SKM-1 treated with dmso at 0.1 percent for 144 hours (cell line): ENCODE results near the gene DCAF16.

ENCODE experiments used
- DNase-seq: peaks from one replicate; lab custom pipeline; 2025; ENCODE audit not compliant: unreplicated experiment; lab: John Stamatoyannopoulos, UW

DCAF16 gene

DNA sequence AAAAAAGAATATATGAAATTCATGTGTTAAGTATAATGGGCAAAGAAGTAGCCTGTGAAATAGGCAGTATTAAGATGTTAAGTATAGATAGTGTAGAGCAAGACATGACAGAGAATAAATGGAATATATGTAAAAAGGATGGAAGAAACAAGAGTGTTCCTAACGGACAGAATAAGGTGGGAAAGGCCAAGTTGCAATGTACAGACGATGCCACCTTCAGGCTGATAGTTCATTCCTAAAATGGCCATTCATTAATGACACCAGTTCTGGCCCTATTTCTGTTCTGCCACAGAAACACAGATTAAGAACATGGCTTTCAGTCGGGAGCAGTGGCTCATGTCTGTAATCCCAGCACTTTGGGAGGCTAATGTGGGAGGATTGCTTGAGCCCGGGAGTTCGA lies 24.7 kb downstream of the DCAF16 start:
- no peak for DNase-seq

DNA sequence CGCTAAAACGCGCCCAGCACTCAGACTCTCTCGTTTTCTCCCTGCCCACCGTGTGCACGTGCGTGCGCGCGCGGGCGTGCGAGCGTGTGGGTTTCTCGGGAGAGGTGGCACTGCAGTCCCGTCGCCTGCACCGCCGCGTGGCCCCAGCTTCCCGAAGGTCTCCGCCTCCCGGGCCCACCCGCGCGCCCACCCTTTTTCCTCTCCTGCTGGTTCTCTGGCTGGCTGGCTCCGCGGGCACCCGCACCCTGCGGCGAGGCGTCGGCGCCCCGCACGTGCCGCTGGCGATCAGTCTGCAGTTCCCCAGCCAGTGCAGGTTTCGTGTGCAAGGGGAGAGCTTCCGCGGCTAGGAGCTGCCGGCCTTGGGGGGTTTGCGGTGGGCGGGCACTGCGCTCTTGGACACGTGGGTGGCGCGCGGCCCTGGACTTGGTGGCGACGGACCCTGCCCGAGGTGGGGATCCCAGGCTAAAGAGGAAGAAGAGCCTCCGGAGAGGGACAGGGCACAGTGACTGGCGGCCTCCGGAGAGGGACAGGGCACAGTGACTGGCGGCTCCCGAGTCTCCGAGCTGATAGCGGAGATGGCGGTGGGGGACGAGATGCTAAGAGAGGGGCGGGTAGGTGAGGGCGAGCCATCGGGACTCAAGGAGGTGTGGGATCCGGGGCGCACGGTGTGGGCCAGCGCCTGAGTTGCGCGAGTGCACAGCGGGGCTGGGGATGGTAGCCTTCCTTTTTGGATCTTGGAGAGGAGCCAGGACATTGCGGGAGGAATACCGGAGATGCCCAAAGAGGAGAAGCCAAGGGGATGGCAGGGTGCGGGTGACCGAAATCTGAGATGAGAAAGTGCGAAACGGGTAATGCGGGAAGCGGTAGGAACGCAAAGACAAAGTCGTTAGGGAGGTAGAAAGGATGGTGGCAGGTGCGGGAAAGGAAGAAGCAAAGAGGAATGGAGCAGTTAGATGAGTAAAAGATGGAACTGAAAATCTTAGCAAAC lies 29.0 kb downstream of the DCAF16 start, which contains the start of gene FAM184B:
Gene FAM184B, minus strand, starts transcription at position 322 of the 988 bp plus-strand sequence. CDS start 322 bp downstream, outside the sequence.
- DNase-seq: no peak

DNA sequence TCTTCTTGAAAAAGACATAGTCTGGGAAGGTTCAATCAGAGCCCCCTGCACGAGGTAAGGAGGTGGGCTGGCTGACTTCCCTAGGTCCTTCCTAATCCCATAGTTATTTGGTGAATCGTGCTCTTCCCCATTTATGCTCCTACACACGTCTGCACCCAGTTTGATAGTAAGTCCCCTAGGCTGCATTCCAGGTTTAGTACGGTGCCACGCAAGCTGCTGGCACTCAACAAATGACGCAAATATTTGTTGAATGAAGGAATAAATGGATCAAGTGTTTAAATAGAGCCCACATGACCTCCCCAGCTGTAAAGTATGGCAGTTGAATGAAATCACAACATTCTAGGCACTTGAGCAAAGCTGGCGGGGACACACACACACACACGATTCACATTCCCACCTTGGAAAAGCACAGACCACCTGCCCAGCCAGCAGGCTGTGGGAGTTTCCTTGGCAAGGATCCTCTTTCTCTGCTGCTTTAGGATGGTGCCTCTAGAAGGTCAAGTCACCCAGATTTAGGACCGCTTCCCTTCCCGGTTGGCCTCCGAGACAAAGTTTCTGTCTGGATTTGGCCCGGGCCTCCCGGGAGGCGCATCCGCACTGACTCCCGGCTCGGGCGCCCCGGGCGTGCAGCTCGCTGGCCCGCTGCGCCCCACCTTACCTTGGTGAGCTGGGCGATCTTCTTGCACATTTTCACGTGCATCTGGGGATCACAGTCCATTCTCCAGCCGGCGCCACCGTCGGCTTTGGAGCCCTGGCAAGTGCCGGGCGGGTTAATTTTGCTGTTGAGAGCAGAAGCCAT lies 29.9 kb downstream of the DCAF16 start:
- DNase-seq: no peak

DNA sequence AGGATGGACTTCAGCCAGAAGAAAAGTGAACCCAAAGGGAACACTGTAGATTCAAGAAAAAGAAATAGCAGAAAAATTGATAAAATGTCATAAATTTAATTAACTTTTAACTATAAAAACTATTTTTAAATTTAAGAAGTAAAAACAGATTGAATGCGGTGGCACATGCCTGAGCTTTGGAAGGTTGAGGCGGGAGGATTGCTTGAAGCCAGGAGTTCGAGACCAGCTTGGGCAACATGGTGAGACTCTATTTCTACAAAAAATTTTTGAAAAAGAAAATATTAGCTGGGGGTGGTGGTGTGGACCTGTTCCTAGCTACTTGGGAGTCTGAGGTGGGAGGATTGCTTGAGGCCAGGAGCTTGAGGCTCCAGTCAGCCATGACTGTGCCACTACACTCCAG lies 32.1 kb downstream of the DCAF16 start:
- DNase-seq: no peak

DNA sequence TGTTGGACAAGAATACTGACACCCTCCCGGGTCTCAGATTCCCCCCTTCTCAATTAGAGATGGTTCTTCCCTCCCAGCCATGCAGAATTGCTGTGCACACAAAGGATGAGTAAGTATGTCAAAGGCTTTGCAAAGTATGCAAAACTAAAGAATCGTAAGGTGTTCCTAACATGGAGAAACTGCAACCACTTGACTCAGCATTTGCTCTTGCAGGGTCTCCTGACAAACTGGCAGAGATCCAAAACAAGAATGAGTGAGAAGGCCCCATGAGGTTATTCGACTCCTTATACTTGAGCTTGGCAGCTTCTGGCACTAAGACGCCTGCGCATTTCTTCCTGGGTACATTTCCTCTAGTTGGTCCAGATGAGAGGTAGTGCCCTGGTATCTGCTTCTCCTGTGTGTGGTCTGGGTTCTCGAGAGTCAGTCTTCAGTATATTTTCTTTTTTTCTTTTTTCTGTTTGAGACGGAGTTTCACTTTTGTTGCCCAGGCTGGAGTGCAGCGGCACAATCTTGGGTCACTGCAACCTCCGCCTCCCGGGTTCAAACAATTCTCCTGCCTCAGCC lies 37.3 kb downstream of the DCAF16 start:
- DNase-seq: no peak

DNA sequence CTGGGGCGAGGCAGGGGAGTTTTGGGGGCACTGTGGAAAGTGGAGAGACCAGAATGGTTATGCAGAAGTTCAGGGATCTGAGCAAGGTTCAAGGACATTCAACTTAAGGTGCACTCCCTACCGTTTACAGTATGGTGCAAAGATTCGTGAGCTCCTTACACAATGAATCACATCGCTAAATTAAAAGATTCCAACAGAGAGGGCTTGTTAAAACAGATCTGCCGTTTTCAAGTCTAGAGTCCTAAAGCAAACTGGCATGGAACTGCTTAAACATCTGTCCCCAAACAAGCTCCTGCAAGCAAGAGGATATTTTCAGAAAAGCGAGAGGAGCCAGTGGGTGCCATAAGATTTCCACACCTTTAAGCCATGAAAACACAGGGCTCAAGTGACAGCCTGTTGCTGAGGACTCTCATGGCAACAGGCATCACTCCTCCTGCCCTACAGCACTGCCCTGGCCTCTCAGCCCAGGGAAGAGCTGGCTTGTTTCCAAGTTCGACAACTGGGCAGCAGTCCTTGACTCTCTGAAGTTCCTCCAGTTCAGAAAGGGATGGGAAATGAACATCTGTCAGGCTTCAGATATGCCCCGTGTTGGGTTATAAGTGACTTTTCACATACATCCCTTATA lies 39.2 kb downstream of the DCAF16 start:
- DNase-seq: no peak

DNA sequence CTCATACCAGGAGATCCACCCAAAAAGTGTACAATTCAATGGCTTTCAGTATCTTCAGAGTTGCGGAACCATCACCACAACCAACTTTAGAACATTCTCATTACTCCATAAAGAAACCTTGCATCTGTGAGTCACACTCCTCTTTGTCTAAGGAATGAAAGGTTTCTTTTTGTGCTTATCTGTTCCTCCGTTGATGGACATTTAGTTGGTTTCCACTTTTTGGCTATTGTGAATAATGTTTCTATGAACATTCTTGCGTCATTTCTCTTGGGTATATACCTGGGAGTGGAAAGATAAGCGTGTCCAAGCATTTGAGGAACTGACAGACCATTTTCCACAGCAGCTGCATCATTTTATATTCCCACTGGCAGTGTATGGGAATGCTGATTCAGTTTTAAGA lies 39.7 kb downstream of the DCAF16 start:
- no peak for DNase-seq

DNA sequence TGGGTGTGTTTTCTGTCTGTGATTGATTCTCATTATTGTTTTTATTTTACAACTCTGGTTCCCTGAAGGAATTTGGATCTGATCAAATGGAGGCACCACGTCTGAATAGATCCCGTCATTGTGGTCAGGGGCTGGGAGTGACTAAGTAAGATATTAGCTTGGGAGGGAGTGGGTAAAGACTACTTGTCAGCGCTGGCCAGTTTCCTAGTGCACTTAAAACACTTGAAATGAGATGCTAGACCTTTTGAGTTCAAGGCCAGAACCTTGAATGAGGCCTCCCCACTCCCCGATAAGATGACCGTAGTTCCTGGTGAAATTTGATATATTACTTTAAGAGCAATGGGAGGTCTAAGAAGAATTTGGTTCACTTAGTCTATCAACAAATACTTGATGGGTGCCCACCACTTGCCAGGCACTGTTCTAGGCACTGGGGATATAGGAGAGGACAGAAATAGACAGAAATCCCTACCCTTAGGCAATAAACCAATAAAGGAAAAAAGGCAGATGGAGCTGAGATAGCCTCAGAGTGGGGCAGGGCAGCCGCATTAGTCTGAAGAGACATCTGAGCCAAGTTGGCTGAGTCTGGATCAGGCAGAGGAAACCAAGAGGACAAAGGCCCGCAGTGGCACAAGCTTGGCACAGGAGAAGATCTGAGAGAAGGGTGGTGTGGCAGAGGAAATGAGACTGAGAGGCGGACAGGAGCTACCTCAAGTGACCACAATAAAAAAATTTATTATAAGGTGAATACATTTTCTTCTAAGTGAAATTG lies 41.0 kb downstream of the DCAF16 start:
- DNase-seq: no peak

DNA sequence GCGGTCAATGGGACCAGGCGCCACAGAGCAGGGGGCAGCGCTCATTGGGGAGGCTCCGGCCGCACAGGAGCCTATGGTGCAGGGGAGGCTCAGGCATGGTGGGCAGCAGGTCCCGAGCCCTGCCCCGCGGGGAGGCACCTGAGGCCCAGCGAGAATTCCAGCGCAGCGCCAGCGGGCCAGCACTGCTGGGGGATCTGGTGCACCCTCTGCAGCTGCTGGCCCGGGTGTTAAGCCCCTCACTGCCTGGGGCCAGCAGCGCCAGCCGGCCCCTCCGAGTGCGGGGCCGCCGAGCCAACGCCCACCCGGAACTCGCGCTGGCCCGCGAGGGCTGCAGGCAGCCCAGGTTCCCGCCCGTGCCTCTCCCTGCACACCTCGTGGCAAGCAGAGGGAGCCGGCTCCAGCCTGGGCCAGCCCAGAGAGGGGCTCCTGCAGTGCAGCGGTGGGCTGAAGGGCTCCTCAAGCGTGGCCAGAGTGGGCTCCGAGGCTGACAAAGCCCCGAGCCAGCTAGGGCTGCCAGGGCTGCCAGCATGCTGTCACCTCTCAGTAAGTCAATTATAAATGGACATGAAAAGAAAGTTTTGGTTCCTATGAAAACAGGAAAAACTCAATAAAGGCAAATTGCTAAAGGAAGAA lies 43.6 kb downstream of the DCAF16 start:
- no peak for DNase-seq

DNA sequence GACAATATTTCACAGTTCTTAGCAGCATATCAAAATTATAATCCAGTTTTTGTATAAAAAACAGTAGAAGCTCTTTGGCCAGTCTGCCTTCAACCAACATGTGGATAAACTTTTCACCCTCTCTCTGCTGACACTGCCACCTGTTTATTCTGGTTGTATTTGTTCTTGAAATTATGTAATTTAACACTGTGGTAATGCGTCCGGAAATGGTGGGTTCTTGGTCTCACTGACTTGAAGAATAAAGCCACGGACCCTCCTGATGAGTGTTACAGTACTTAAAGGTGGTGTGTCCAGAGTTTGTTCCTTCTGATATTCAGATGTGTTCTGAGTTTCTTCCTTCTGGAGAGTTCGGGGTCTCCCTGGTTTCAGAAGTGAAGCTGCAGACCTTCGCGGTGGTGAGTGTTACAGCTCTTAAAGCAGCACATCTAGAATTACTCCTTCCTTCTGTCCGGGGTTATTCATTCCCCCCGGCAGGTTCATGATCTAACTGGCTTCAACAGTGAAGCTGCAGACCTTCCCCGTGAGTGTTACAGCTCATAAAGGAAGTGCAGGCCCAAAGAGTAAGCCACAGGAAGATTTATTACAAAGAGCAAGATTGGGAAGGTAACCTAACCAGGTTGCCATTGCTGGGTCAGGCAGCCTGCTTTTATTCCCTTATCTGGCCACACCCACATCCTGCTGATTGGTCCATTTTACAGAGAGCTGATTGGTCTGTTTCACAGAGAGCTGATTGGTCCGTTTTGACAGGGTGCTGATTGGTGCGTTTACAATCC lies 44.9 kb downstream of the DCAF16 start:
- no peak for DNase-seq

DNA sequence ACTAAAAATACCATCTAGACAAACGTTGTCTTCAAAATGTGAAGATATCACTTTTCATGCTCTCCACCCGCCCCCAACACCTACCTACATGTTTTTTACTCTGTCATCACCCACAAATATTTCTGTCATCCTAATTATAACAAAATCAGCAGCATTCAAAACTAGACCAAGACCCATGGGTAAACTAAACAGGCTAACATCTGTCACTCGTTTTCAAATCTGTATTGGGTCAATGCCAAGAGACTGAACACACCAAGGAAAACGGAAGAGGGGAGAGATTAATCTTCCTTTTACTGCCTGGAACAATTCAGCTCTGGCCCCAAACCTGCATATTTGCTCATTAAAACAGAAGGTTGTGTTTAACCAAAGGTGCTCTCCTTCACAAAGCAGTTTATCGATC lies 46.6 kb downstream of the DCAF16 start:
- no peak for DNase-seq

DNA sequence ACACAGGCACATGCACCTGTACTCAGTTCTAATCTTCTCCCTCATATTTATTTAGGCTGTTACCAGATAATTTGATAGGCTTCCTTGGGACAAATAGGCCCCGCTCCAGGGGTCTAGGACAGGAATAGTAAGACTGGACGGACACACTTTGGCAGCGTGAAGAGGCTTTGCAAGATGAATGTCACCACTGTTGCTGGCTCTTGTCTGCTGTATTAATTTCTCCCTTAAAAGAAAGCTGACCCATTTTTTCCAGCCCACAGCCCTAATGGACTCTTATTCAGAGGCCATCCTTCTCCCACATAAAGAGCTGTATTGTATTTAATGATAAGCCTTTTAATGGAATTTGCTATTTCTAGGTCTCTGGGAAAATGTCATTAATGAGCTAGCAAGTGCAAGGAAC lies 47.1 kb downstream of the DCAF16 start:
- DNase-seq: no peak

DNA sequence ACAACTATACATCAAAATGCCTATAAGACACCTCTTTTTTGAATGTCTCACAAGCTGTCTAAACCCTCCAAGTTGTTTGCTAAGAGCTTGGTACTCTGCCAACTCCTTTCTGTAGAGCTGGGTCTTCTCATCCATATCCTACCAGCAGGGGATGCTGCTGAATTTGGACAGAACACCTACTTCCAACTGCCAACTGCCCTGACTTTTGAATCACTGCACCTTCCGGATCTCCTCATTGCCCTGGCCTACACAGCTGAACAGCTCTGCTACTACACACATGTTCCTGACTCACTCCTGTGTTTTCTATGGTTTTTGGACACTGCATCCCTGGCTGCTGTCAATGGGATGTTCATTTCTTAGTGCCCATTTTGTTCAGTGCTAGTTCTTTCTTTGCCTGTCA lies 47.8 kb downstream of the DCAF16 start:
- no peak for DNase-seq

DNA sequence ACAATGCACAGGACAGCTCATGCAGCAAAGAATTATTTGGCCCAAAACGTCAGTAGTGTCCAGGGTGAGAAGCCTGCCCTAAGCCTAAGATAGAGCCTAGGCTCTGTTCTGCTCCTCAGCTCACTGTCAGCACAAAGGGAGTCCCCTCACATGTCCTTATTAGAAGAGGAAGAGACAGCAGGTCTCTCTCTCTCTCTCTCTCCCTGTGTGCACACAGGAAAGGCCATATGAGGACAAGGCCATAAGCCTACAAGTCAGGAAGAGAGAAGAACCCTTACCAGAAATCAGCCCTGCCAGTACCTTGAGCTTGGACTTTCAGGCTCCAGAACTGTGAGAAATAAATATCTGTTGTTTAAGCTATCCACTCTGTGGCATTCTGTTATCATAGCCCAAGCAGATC lies 49.5 kb downstream of the DCAF16 start:
- DNase-seq: peak; percentile 25

DNA sequence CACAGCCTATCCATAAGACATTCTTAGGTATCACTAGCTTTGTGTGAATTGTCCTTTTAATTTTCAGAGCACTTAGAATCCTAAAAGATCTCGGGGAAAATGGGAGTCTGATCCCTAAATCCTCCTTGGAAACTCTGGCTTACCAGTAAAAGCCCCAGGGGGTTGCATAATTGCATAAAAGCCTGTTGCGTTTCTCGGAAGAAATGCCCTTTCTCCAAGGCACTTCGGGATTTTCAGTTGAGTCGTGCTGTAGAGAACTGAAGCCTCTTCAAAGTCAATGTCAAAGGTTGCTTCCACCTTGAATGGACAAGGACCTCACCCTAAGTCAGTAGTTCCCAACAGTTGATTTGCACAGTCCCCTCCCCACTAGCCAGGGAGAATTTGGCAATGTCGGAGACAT lies 49.9 kb downstream of the DCAF16 start:
- DNase-seq: no peak

DNA sequence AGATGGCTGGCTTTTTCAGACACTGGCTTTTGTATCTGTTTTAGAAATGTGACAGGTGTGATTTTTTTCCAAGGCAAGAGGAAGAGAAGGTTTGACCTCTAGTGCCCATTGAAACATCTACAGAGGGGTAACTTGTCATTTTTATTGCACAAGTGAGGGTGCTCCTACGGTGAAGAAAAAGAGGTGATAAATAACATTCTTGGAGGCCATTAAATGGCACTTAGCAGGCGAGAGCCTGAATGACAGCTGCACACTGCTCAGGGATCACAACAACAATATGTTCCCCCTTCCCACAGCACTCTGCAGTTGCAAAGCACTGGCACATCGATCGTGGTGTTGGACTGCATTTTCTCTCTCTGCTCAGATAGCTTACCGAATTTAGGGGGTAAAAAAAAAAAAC lies 52.1 kb downstream of the DCAF16 start:
- DNase-seq: no peak

DNA sequence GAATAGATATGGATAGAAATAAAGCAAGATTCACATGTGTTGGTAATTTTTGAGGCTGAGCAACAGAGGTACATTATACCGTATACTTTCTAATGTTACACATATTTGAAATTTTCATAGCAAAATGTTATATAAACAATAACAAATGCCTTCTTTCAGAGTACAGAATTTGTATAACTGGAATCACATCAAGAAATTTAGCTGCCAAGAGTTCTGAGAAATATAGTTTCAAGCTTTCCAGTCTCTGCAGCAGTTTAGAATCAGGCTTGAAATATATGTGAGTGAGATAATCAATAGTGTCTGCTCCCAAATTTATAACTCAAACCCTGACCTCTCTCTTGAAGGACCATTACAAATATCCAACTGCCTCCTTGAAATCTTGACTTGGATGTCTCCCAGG lies 52.9 kb downstream of the DCAF16 start:
- DNase-seq: no peak

DNA sequence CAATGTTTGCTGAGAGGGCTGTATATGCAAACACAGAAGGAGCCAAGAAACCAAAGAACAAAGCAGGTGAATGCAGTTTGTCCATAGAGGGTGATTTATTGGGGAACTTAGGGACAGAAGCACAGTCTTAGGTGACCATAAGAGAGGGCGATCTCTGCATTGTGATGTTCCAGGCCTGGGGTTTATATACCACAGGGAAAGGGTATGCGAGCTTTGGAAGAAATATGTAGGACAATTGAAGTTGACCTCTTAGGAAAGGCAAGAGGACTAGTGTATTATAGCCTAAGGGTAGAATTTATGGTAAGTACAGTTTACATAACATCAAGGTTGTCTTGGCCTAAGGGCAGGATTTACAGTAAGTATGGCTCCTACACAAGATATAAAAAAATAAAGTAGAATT lies 56.9 kb downstream of the DCAF16 start:
- no peak for DNase-seq
